ENCODE results near the gene SPANXN1.
"Not testable (repeated sequence)": the region's sequence is repeated elsewhere in the genome, so short reads cannot be mapped to it uniquely, and the experiment has no call there.

SPANXN1 gene

GRCh38 chrX:145247203-145247602 is at the start of gene SPANXN1:
Gene SPANXN1, plus strand, starts transcription at chrX:145247503. Its CDS starts 84 bp downstream, at chrX:145247587.
- not testable (repeated sequence) for ATAC-seq

GRCh38 chrX:145199078-145199477 is 48.2 kb upstream of the SPANXN1 start:
- no peak for ATAC-seq

- no peak for ATAC-seq
Observed at GRCh38 chrX:145213504-145213903, 33.8 kb upstream of the SPANXN1 start.

- ATAC-seq, result no peak
Observed at GRCh38 chrX:145292218-145292617, 44.9 kb downstream of the SPANXN1 start.

Measured in activated CD4-positive, CD25-positive, alpha-beta regulatory T cell treated with anti-CD3 and anti-CD28 coated beads, Interleukin-2, amount 50 U/mL, for 24 hours (primary cell).